Activated CD4-positive, alpha-beta T cell treated with anti-CD3 and anti-CD28 coated beads, Interleukin-2, Interleukin-4, amounts not matched to agents 100 ng/mL and 50 ng/mL, durations not matched to agents 16 hours and 8 hours (primary cell): ENCODE data around the gene DAP.
"Not testable (repeated sequence)": the region's sequence is repeated elsewhere in the genome, so short reads cannot be mapped to it uniquely, and the experiment has no call there.

Source experiments
- DNase-seq: peaks from one replicate; pipeline ENCODE4 v3.0.0-alpha.2; 2020; ENCODE audit warnings: low spot score

Gene DAP

GRCh38 chr5:10671041-10672008, 89.7 kb downstream of the DAP start:
- DNase-seq, result no peak

GRCh38 chr5:10669983-10670382, 91.1 kb downstream of the DAP start:
- DNase-seq, result no peak

DNA sequence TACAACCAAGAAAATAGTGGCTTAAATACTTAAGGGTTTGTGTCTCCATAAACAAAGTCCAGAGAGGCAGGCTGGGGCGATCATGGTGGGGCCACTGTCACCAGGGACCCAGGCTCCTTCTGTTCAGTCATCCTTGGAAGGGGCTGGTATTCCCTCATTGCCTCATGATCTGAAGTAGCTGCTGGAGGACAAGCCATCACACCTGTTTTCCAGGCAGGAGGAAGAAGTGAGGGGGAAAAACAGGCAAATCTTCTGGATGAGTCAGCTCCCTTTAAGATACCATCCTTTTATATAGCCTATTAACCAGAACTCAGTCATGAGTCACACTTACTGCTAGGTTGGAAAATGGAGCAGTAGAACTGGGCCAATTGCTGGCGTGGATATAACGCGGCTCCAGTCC, 92.3 kb downstream of the DAP start:
- DNase-seq, result no peak

GRCh38 chr5:10667431-10668057, 93.5 kb downstream of the DAP start:
- no peak for DNase-seq

DNA sequence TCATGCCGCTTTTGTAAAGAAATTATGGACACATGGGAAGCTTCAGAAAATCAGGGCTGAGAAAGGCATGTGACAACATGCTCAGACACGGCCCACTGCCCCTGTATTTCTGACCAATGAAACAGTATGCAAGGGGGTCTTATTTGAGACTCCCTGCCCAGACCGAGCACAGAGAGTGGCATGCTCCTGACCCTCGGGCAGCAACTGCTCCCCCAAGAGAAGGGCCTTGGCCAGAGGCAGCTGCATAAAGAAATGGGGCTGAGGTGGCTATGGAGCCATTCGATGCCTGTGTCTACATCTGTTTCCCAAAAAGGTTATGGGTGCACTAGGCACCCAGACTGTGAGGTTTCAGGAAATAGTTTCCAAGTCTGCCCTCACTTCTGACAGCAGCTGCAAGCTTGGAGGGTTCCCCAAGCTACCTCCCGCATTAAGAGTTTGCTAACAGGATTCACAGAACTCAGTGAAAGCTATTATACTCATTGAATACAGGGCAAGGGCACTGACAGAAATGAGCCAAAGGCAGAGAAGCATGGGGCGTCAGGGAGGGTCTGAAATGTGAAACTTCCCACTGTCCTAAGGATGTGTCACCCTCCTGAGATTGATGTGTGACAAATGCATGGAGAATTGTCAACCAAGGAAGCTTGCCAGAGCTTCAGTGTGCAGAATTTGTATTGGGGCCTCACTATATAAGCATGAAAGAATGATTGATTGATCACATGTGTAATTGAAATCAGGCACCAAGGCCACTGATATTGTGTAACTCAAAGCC, 94.3 kb downstream of the DAP start:
- DNase-seq, result no peak

GRCh38 chr5:10665799-10666198, 95.2 kb downstream of the DAP start:
- no peak for DNase-seq

DNA sequence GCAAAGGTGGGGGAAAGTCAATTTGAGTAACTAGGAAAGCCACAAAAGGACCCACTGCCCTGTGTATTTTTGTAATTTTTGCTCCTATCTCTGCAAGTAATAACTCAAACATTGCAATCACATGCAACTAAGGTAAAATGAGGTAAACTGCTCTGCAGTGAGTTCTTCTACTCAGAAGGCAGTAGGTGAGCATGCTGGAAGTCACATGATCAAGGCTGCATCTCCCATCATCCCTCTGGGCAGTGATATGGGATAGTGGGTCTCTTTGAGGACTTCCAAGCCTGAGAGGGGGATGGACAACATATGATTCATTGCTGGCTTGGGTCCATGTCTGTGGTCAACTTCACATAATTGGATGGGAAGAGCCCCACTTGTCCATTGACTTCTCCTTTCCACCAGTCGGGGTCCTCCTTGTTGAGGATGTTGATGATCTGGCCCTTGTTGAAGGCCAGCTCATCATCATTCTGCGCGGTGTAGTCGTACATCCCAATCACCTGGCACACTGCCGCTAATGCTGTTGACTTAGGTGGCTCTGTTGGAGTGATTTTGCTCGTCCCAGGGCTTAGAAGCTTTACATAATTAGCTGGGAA, 96.8 kb downstream of the DAP start:
- DNase-seq, result not testable (repeated sequence)

DNA sequence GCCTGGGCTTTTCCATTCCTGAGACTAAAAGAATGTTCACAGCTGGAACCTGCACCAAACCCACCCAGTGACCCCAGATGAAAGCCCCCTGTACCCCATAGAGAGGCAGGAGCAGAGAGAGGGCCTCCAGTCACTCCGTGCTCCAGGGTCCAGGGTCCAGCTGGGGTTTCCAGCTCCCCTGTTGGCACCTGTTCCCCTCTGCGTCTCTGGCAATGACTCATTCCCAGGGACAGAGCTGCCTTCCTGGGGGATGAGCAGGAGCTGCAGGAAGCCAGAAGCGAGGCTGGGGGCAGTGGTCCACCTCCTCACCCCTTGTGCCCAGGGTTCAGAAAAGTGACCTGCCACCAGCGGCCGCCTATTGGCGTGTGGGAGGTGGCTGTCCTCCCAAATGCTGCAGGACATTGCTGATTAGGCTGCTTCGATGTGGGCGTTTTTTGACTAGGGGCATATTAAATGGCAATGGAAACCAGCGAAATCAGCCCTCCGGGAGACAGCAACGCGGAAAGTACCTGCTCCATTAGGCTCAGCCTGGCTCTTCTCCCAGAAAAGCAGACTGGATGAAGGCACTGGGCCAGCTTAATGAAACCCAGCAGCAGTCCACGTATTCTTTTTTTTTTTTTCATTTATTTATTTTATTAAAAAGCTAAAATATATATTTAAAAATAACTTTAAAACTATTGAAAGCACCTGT, 97.4 kb downstream of the DAP start:
- DNase-seq, result no peak

DNA sequence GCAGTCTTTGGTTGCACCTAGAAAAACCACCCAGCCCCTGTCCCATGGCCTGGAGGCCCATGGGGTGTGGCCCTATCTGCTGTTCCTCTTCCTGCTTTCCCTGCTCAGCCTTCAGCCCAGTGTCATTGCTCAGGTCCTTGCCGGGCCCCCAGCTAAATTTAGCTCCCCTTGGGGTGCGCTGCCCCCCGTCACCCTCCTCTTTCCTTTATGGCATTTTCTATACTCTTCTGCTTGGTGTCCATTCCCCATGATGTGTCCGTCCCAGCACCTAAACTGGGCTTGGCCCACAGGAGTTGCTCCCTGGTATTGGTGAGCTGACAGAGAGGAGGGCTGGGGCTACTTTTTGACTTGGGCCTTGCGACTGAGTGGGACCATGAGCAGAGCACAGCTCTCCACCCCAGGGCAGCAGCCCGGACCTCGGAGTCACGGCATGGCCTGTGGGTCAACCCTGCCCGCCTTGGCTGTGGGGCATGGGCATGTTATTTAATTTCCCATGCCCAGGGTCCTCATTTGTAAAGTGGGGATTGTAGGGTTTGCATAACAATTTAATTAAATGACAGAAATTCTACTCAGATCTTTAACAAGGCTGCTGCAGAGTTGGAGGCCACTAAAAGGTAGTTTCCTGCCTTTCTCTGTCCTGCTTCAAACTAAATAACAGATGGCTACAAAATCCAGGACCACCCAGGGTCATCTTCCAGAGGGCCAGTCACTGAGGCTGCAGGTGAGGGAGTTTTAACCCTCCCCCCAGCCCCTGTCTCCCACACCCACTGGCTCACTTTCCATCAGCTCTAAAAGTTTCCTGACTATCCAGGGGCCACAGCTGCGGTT, 98.2 kb downstream of the DAP start:
- DNase-seq, result no peak

DNA sequence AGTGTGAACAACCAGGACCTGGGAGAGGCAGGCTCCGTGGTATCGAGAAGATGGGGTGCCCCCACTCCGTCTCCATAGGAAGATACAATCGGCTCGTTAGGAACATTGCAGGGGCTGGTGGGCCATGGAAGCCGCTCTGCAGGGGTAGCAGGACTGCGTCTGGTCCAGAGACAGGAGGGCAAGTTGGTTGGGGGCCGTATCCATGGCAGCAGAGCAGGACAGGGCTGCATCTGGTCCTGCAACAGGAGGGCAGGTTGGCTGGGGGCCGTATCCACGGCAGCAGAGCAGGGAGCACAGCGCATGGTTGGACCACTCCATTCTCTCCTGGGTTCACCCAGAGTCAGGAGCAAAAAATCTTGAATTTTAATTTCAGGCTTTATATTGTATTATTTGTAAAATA, 99.0 kb downstream of the DAP start:
- no peak for DNase-seq

GRCh38 chr5:10661401-10661800, 99.6 kb downstream of the DAP start:
- no peak for DNase-seq

- no peak for DNase-seq
Measured at GRCh38 chr5:10660720-10661387, 100.2 kb downstream of the DAP start.

GRCh38 chr5:10660135-10660534, 100.9 kb downstream of the DAP start:
- no peak for DNase-seq

DNA sequence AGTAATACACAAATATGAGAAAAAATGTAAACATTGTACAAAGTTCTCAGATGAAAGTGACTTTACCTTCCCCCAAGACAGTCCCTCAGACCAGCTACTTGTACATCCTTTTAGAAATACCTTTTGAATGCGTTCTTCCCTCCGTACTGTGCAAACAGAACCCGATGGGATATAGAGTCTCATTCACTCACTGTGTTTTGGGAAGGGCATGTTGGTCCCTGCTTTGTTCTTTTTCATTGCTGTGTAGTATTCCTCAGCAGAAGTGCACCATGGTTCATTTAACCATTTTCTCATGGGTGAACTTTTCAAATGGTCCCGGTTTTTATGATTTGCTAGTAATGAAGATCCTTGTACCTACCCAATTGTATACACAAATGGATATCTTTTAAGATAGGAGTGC, 102.8 kb downstream of the DAP start:
- DNase-seq, result no peak

DNA sequence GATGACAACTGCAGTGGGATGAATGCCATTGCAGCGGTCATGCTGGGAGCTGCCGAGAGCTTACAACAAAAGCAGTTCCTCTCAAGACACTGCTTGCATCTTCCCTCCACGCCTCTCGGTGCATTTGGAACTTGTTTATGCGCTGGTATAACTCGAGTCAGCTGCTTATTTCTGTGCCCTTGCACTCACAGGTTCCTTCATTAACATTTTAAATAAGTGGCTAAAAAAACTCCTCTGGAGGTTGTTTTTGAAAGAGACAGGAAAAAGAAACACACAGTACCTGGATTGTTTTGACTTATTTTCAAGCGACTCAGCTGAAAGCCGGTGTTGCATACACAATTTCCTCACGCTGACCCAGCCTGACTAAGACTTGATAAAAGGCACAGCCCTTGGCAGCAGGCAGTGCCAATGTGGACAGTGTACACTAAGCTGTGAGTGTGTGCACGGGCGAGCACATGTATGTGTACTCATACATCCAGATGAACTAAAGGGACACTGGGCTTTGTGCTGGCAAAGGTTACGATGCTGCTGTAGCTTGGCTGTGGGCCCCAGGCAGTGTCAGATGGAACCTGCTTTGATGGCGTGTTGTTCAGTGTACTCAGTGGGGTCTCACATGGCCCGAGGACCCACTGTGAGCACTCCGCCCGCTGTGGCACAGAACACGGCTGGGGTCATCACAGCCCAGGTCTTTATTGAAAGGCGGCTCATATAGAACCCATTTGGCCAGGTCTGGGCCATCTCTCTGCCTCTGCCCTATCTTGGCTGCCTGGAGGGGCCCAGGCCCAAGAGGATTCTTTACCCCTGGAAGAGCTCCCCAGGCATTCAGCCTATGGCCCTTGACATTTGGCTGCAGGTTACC, 104.8 kb downstream of the DAP start:
- no peak for DNase-seq

- DNase-seq, result no peak
Measured at GRCh38 chr5:10655161-10655971, 105.7 kb downstream of the DAP start.

GRCh38 chr5:10654566-10654965, 106.5 kb downstream of the DAP start:
- DNase-seq, result no peak

DNA sequence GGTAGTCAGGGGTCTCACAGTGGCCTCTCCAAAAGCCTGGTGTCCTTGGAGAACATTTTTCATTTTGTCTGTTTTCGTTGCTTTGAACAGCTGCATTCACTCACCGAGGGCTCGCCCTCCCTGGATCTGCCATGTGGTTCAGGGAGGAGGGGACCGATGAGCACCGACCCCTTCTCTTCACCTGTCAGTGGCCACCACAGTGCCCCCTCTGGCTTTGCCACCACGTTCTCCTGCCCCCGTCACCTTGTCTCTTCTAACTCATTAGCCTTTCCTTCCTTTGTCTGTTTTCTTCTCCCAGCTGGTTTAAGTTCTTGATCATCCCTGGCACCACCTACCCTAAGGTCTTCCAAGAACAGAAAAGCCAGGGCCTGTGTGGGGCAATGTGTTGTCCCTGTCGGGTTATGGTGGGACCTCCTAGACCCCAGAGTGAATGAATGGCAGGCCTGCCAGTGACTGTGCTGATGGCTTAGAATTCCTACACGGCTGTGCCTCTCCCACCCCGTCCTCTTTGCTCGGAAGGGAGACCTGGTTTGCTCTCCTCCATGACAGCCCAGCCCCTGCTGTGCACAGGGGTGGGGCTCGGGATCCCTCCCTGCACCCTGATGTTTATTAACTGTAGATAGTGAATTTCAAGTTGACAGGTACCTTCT, 107.2 kb downstream of the DAP start:
- no peak for DNase-seq
